Peyer's patch (tissue), 4 donors: ENCODE measurements around the gene FOXK1.

ENCODE experiments used
- POLR2A ChIP-seq, 2 donors: fragments of 450-650 bp; IDR thresholded peaks; one replicate each; pipeline ENCODE4 v1.5.1; 2017; ENCODE audit warnings: antibody characterized with exemption in 2 of 2, mild to moderate bottlenecking in 2 of 2, moderate library complexity in 2 of 2
- TF ChIP-seq, protein P1 (sequence below), 6 experiments: fragments of 450-650 bp in 4 of 6; fragments of 200-600 bp in 2 of 6; sonication (generic) in 1 of 6; IDR thresholded peaks; one replicate each; pipeline ENCODE4 v1.5.1; 2017 to 2019; ENCODE audit warnings: antibody characterized with exemption in 6 of 6, mild to moderate bottlenecking in 3 of 6, moderate library complexity in 1 of 6

DNA sequence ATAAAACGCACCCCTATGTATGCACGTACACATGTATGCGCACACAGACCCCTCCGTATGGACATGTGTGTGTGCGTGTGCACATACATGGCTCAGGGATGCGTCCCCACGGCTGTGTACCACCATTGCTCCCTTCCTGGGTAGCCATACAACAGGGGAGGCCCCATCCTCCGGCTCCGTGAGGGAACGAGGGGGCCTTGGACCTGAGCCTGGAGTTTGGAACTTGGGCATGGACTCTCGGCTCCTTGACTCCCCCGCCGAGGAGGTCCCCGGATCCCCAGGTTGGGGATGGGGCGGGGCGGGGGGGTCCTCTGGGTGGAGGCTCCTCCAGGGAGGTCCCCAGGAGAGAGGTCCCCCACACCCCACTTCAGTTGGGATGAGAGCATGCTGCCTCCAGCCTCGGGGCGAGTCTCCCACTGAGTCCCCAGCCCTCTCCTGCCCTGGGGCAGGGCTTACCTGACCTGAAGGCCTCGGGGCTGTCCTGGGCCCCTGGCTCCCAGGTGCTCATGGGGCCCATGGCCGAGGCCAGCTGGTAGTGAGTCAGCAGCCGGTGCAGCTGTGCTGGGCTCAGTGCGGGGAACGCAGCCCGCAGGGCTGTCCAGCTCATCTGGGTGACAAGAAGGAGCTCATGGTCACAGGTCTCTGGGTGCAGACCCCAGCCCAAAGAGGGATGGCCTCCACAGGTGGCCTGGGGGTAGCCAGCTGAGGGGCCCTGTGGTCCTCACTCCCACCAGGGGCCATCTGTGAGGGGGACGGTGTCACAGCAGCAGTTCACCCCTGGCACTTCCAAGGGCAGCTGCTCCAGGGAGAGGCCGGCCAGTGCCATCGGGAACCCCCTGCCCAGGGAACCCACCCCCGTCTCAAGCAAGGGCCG is 123.3 kb downstream of the FOXK1 start:
- TF ChIP-seq, protein P1, sequence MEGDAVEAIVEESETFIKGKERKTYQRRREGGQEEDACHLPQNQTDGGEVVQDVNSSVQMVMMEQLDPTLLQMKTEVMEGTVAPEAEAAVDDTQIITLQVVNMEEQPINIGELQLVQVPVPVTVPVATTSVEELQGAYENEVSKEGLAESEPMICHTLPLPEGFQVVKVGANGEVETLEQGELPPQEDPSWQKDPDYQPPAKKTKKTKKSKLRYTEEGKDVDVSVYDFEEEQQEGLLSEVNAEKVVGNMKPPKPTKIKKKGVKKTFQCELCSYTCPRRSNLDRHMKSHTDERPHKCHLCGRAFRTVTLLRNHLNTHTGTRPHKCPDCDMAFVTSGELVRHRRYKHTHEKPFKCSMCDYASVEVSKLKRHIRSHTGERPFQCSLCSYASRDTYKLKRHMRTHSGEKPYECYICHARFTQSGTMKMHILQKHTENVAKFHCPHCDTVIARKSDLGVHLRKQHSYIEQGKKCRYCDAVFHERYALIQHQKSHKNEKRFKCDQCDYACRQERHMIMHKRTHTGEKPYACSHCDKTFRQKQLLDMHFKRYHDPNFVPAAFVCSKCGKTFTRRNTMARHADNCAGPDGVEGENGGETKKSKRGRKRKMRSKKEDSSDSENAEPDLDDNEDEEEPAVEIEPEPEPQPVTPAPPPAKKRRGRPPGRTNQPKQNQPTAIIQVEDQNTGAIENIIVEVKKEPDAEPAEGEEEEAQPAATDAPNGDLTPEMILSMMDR (IDR thresholded peaks at IDR 0.05): no peak
- no peak for TF ChIP-seq POLR2A (IDR thresholded peaks at IDR 0.05)
